GM23338 (cell line): Measurements from ENCODE around the gene MKLN1. TPM values are rescaled to one million over a fixed set of nuclear protein-coding genes. Genes with fewer than 3 reads are reported as not detected.

Experiments
- ATAC-seq: fragments of 200-7000 bp; cut with Tn5 transposase; 3 replicates; pipeline ENCODE4 v1.9.1; 2020
- DNase-seq: peaks from one replicate; pipeline ENCODE4 v3.0.0-alpha.2; 2015; ENCODE audit warnings: low spot score
- H2AFZ ChIP-seq: fragments of 200-600 bp; sonication (generic); 2 replicates; pipeline ENCODE4 v1.8.0; 2016; ENCODE audit warnings: antibody characterized with exemption, mild to moderate bottlenecking, moderate library complexity
- H3F3A ChIP-seq: fragments of 200-600 bp; sonication (generic); replicated peaks from 2 replicates; pipeline ENCODE4 v1.8.0; 2017; ENCODE audit warnings: antibody characterized with exemption, mixed run types, low read depth
- H3K27ac ChIP-seq: fragments of 200-600 bp; sonication (generic); 2 replicates; pipeline ENCODE4 v1.6.1; 2016; ENCODE audit warnings: low read depth
- H3K27me3 ChIP-seq: fragments of 200-600 bp; sonication (generic); 2 replicates; pipeline ENCODE4 v1.8.0; 2016; ENCODE audit warnings: mild to moderate bottlenecking, mixed run types, moderate library complexity; ENCODE audit not compliant: insufficient read depth
- H3K36me3 ChIP-seq: fragments of 200-600 bp; sonication (generic); 2 replicates; pipeline ENCODE4 v1.8.0; 2016; ENCODE audit warnings: mild to moderate bottlenecking; ENCODE audit not compliant: insufficient read depth
- H3K4me1 ChIP-seq: fragments of 200-600 bp; sonication (generic); 2 replicates; pipeline ENCODE4 v1.8.0; 2016; ENCODE audit warnings: mild to moderate bottlenecking, moderate library complexity; ENCODE audit not compliant: insufficient read depth
- H3K4me2 ChIP-seq: fragments of 200-600 bp; sonication (generic); 2 replicates; pipeline ENCODE4 v1.7.1; 2017; ENCODE audit warnings: mixed run types
- H3K4me3 ChIP-seq: fragments of 200-600 bp; sonication (generic); 2 replicates; pipeline ENCODE4 v1.6.1; 2016; ENCODE audit warnings: mixed run types
- H3K79me2 ChIP-seq: fragments of 200-600 bp; sonication (generic); replicated peaks from 2 replicates; pipeline ENCODE4 v1.8.0; 2017; ENCODE audit warnings: mild to moderate bottlenecking; ENCODE audit not compliant: insufficient read depth
- H3K9me2 ChIP-seq: fragments of 200-600 bp; sonication (generic); 2 replicates; pipeline ENCODE4 v1.8.0; 2017; ENCODE audit not compliant: insufficient read depth
- H4K20me1 ChIP-seq: fragments of 200-600 bp; sonication (generic); replicated peaks from 2 replicates; pipeline ENCODE4 v1.8.0; 2017; ENCODE audit warnings: mild to moderate bottlenecking; ENCODE audit not compliant: insufficient read depth
- H3K27ac Mint-ChIP-seq: 2 replicates; pipeline ENCODE4 v1.8.0; 2020; ENCODE audit warnings: inconsistent platforms, mild to moderate bottlenecking, moderate library complexity, mixed read lengths
- H3K27me3 Mint-ChIP-seq: 3 replicates; pipeline ENCODE4 v1.8.0; 2022; ENCODE audit warnings: low read depth, mild to moderate bottlenecking, moderate library complexity, mixed read lengths, inconsistent platforms; ENCODE audit not compliant: insufficient read depth, poor library complexity
- H3K36me3 Mint-ChIP-seq: 3 replicates; pipeline ENCODE4 v1.8.0; 2021; ENCODE audit warnings: low read depth, mild to moderate bottlenecking, inconsistent platforms, moderate library complexity, mixed read lengths
- H3K4me1 Mint-ChIP-seq: 3 replicates; pipeline ENCODE4 v1.8.0; 2020; ENCODE audit warnings: mild to moderate bottlenecking, inconsistent platforms, mixed read lengths
- H3K4me3 Mint-ChIP-seq: 3 replicates; pipeline ENCODE4 v1.8.0; 2021; ENCODE audit warnings: moderate library complexity, mild to moderate bottlenecking, inconsistent platforms, mixed read lengths
- H3K9me3 Mint-ChIP-seq: 3 replicates; pipeline ENCODE4 v1.8.0; 2020; ENCODE audit warnings: moderate library complexity, mild to moderate bottlenecking, inconsistent platforms, mixed read lengths
- CREB1 ChIP-seq: fragments of 250-450 bp; sonication (Bioruptor Pico); IDR thresholded peaks from 2 replicates; pipeline ENCODE4 v1.5.0; 2020; ENCODE audit warnings: low read depth, mild to moderate bottlenecking, moderate library complexity
- EZH2 ChIP-seq: fragments of 200-600 bp; sonication (generic); IDR thresholded peaks from one replicate; pipeline ENCODE4 v1.8.0; 2017; ENCODE audit warnings: antibody characterized with exemption, mild to moderate bottlenecking, low read depth; ENCODE audit not compliant: unreplicated experiment
- EZH2phosphoT487 ChIP-seq: fragments of 200-600 bp; sonication (generic); IDR thresholded peaks from one replicate; pipeline ENCODE4 v1.8.1; 2018; ENCODE audit warnings: antibody characterized with exemption; ENCODE audit not compliant: unreplicated experiment
- JUNB ChIP-seq: IDR thresholded peaks from one replicate; pipeline ENCODE4 v1.6.1; 2016; ENCODE audit warnings: antibody characterized with exemption; ENCODE audit not compliant: unreplicated experiment
- NANOG ChIP-seq: IDR thresholded peaks from 2 replicates; pipeline ENCODE4 v1.6.1; 2016; ENCODE audit warnings: antibody characterized with exemption, borderline replicate concordance
- POLR2AphosphoS5 ChIP-seq: IDR thresholded peaks from 2 replicates; pipeline ENCODE4 v1.6.1; 2016; ENCODE audit warnings: antibody characterized with exemption, low read depth
- STAT1 ChIP-seq: IDR thresholded peaks from one replicate; pipeline ENCODE4 v1.6.1; 2016; ENCODE audit warnings: antibody characterized with exemption; ENCODE audit not compliant: unreplicated experiment
- ZNF114 ChIP-seq: fragments of 250-450 bp; sonication (Bioruptor Pico); IDR thresholded peaks from 2 replicates; pipeline ENCODE4 v1.5.0; 2020; ENCODE audit warnings: mild to moderate bottlenecking, moderate library complexity
- ZNF331 ChIP-seq: fragments of 250-450 bp; sonication (Bioruptor Pico); IDR thresholded peaks from 2 replicates; pipeline ENCODE4 v1.5.0; 2020; ENCODE audit warnings: low read depth, mild to moderate bottlenecking, moderate library complexity
- polyA plus RNA-seq: library from polyadenylated mRNA; unstranded; fragments of >200 nt; fragmentation: Nextera tagmentation; extraction: Ambion mirVana; gene quantifications from 2 replicates; pipeline ENCODE4 v1.2.1, GENCODE V29; 2016
- total RNA-seq: library from RNA; depleted of rRNA; stranded (reverse); fragments of >200 nt; shearing (Covaris generic); gene quantifications from 2 replicates; pipeline ENCODE4 v1.2.3, GENCODE V29; 2014
- TF ChIP-seq, protein P1 (sequence below), 2 experiments: fragments of 200-600 bp in 1 of 2; sonication (generic) in 1 of 2; conservative IDR thresholded peaks; 2 replicates each; pipeline versions ENCODE4 v1.5.1 to v1.6.1; 2016 to 2017; ENCODE audit warnings: antibody characterized with exemption in 2 of 2, low read depth in 2 of 2, mild to moderate bottlenecking in 2 of 2, moderate library complexity in 1 of 2
- TF ChIP-seq, protein P2 (sequence below): fragments of 250-450 bp; sonication (Bioruptor Pico); IDR thresholded peaks from 2 replicates; pipeline ENCODE4 v1.5.0; 2020; ENCODE audit warnings: mild to moderate bottlenecking, moderate library complexity
- TF ChIP-seq, protein P3 (sequence below): IDR thresholded peaks from one replicate; pipeline ENCODE4 v1.6.1; 2018; ENCODE audit warnings: antibody characterized with exemption; ENCODE audit not compliant: unreplicated experiment

MKLN1 gene
- total and polyA plus RNA-seq, 2 experiments from 2014 or later: 25.3 to 46.5 TPM

DNA sequence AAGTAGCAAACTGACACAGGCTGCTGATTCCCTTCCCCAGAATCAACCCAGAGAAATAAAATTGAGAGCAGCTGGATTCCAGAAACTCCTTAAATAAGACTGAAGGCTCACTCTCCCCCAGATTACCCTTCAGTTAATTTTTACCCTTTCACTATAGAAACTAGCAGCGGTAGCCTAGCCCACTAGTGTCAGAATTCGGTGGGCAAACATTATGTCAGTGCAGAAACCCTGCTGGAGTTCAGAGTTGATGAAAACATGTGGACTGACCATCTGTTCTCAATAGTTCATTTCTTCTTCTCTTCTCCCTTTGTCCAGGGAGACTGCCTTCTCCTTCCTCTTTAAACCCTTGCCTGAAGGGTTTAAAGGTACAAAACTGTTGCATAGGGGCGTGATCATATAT is 128.7 kb downstream of the MKLN1 start:
- Mint-ChIP-seq H3K9me3 (no peaks in the 10 kb centered on the region), H3K27me3 (no peaks in the 10 kb centered on the region), H3K36me3 (peaks cover 5% of the 10 kb centered on the region; the same call in 2 of the 3 replicates), H3K27ac (no peak overlapping the region), H3K4me3 (no peak overlapping the region), H3K4me1 (peaks cover 3% of the 10 kb centered on the region; the same call in 2 of the 3 replicates)
- DNase-seq (no peak), ATAC-seq (no peak)
- TF ChIP-seq STAT1: no peak
- no peak for TF ChIP-seq ZNF114 (CRISPR knock-in tag)
- no peak for TF ChIP-seq EZH2
- TF ChIP-seq, protein P1, sequence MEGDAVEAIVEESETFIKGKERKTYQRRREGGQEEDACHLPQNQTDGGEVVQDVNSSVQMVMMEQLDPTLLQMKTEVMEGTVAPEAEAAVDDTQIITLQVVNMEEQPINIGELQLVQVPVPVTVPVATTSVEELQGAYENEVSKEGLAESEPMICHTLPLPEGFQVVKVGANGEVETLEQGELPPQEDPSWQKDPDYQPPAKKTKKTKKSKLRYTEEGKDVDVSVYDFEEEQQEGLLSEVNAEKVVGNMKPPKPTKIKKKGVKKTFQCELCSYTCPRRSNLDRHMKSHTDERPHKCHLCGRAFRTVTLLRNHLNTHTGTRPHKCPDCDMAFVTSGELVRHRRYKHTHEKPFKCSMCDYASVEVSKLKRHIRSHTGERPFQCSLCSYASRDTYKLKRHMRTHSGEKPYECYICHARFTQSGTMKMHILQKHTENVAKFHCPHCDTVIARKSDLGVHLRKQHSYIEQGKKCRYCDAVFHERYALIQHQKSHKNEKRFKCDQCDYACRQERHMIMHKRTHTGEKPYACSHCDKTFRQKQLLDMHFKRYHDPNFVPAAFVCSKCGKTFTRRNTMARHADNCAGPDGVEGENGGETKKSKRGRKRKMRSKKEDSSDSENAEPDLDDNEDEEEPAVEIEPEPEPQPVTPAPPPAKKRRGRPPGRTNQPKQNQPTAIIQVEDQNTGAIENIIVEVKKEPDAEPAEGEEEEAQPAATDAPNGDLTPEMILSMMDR (conservative IDR thresholded peaks at IDR 0.05; ENCODE audit: low read depth in 2 of 2): no peak
- no peak for TF ChIP-seq POLR2AphosphoS5
- TF ChIP-seq, protein P2, sequence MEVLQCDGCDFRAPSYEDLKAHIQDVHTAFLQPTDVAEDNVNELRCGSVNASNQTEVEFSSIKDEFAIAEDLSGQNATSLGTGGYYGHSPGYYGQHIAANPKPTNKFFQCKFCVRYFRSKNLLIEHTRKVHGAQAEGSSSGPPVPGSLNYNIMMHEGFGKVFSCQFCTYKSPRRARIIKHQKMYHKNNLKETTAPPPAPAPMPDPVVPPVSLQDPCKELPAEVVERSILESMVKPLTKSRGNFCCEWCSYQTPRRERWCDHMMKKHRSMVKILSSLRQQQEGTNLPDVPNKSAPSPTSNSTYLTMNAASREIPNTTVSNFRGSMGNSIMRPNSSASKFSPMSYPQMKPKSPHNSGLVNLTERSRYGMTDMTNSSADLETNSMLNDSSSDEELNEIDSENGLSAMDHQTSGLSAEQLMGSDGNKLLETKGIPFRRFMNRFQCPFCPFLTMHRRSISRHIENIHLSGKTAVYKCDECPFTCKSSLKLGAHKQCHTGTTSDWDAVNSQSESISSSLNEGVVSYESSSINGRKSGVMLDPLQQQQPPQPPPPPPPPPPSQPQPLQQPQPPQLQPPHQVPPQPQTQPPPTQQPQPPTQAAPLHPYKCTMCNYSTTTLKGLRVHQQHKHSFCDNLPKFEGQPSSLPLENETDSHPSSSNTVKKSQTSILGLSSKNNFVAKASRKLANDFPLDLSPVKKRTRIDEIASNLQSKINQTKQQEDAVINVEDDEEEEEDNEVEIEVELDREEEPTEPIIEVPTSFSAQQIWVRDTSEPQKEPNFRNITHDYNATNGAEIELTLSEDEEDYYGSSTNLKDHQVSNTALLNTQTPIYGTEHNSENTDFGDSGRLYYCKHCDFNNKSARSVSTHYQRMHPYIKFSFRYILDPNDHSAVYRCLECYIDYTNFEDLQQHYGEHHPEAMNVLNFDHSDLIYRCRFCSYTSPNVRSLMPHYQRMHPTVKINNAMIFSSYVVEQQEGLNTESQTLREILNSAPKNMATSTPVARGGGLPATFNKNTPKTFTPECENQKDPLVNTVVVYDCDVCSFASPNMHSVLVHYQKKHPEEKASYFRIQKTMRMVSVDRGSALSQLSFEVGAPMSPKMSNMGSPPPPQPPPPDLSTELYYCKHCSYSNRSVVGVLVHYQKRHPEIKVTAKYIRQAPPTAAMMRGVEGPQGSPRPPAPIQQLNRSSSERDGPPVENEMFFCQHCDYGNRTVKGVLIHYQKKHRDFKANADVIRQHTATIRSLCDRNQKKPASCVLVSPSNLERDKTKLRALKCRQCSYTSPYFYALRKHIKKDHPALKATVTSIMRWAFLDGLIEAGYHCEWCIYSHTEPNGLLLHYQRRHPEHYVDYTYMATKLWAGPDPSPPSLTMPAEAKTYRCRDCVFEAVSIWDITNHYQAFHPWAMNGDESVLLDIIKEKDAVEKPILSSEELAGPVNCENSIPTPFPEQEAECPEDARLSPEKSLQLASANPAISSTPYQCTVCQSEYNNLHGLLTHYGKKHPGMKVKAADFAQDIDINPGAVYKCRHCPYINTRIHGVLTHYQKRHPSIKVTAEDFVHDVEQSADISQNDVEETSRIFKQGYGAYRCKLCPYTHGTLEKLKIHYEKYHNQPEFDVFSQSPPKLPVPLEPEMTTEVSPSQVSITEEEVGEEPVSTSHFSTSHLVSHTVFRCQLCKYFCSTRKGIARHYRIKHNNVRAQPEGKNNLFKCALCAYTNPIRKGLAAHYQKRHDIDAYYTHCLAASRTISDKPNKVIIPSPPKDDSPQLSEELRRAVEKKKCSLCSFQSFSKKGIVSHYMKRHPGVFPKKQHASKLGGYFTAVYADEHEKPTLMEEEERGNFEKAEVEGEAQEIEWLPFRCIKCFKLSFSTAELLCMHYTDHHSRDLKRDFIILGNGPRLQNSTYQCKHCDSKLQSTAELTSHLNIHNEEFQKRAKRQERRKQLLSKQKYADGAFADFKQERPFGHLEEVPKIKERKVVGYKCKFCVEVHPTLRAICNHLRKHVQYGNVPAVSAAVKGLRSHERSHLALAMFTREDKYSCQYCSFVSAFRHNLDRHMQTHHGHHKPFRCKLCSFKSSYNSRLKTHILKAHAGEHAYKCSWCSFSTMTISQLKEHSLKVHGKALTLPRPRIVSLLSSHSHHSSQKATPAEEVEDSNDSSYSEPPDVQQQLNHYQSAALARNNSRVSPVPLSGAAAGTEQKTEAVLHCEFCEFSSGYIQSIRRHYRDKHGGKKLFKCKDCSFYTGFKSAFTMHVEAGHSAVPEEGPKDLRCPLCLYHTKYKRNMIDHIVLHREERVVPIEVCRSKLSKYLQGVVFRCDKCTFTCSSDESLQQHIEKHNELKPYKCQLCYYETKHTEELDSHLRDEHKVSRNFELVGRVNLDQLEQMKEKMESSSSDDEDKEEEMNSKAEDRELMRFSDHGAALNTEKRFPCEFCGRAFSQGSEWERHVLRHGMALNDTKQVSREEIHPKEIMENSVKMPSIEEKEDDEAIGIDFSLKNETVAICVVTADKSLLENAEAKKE (CRISPR knock-in tag): no peak
- TF ChIP-seq, protein P3, sequence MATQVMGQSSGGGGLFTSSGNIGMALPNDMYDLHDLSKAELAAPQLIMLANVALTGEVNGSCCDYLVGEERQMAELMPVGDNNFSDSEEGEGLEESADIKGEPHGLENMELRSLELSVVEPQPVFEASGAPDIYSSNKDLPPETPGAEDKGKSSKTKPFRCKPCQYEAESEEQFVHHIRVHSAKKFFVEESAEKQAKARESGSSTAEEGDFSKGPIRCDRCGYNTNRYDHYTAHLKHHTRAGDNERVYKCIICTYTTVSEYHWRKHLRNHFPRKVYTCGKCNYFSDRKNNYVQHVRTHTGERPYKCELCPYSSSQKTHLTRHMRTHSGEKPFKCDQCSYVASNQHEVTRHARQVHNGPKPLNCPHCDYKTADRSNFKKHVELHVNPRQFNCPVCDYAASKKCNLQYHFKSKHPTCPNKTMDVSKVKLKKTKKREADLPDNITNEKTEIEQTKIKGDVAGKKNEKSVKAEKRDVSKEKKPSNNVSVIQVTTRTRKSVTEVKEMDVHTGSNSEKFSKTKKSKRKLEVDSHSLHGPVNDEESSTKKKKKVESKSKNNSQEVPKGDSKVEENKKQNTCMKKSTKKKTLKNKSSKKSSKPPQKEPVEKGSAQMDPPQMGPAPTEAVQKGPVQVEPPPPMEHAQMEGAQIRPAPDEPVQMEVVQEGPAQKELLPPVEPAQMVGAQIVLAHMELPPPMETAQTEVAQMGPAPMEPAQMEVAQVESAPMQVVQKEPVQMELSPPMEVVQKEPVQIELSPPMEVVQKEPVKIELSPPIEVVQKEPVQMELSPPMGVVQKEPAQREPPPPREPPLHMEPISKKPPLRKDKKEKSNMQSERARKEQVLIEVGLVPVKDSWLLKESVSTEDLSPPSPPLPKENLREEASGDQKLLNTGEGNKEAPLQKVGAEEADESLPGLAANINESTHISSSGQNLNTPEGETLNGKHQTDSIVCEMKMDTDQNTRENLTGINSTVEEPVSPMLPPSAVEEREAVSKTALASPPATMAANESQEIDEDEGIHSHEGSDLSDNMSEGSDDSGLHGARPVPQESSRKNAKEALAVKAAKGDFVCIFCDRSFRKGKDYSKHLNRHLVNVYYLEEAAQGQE: no peak
- TF ChIP-seq CREB1: no peak
- TF ChIP-seq NANOG: no peak
- TF ChIP-seq JUNB: no peak
- TF ChIP-seq ZNF331: no peak
- no peak for TF ChIP-seq EZH2phosphoT487
- no peak overlapping the region for H3K4me2 ChIP-seq
- no peaks in the 10 kb centered on the region for H3K4me1 ChIP-seq
- H3K4me3 ChIP-seq: no peak overlapping the region
- no peaks in the 10 kb centered on the region for H3K36me3 ChIP-seq
- no peaks in the 10 kb centered on the region for H3K27me3 ChIP-seq
- no peaks in the 10 kb centered on the region for H4K20me1 ChIP-seq
- H2AFZ ChIP-seq: no peak overlapping the region
- no peaks in the 10 kb centered on the region for H3K79me2 ChIP-seq
- no peak overlapping the region for H3K27ac ChIP-seq
- H3F3A ChIP-seq: no peaks in the 10 kb centered on the region
- H3K9me2 ChIP-seq: no peaks in the 10 kb centered on the region
